ENCODE data around the gene OR2F2. TPM values are rescaled to one million over a fixed set of nuclear protein-coding genes. Genes with fewer than 3 reads are reported as not detected.

The OR2F2 gene
- polyA plus RNA-seq, 1 of the 3 experiments (the other 2 are of a cell fraction): 0.07 TPM

GRCh38 chr7:143890558-143890957 is 44.5 kb upstream of the OR2F2 start:
- DNase-seq: no peak
- Histone ChIP-seq H3K27me3 (ENCODE audit: insufficient read depth) (no peaks in the 10 kb centered on the region), H3K9ac (no peak overlapping the region), H3K27ac (ENCODE audit: low read depth in 2 of 2, low read length in 1 of 2) (no peak overlapping the region), H3F3A (replicated peaks; ENCODE audit: insufficient read depth) (peaks cover 22% of the 10 kb centered on the region), H4K20me1 (ENCODE audit: insufficient read depth) (peaks cover 4% of the 10 kb centered on the region; the same call in 1 of the 2 replicates), H3K36me3 (replicated peaks in 1 of 2; ENCODE audit: control insufficient read depth in 1 of 2, insufficient read depth in 2 of 2, low read length in 1 of 2) (peaks cover 61 to 67% of the 10 kb centered on the region in 2 experiments), H3K4me1 (ENCODE audit: control insufficient read depth in 1 of 2, insufficient read depth in 2 of 2, low read depth in 1 of 2, low read length in 1 of 2) (peaks cover 0 to 5% of the 10 kb centered on the region in 2 experiments; a peak in 2 of 4 replicates), H3K9me3 (peaks cover 37% of the 10 kb centered on the region; the same call in 1 of the 2 replicates), H3K9me2 (peaks cover 4% of the 10 kb centered on the region; the same call in 1 of the 2 replicates), H3K79me2 (ENCODE audit: insufficient read depth) (peaks cover 87% of the 10 kb centered on the region), H2AFZ (ENCODE audit: low read depth) (no peak overlapping the region), H3K4me2 (no peak overlapping the region), H3K4me3 (ENCODE audit: low read depth in 2 of 2, low read length in 1 of 2) (no peak overlapping the region)
- CTCF ChIA-PET: interaction anchor here (0.8 kb wide), 1 partner anchor 11 kb away, joined by 4 read pairs; the partner anchor contains the start of gene TCAF1
- WGBS (ENCODE audit: low lambda C conversion rate): 96% methylated on average over 2 of the region's 2 CpGs
- POLR2A ChIA-PET: no interaction called here
- TF ChIP-seq MEF2A (IDR thresholded peaks at IDR 0.05; ENCODE audit: borderline replicate concordance, low read depth) (no peak), CHD2 (IDR thresholded peaks at IDR 0.05; ENCODE audit: low read length, partially characterized antibody) (no peak), MXI1 (IDR thresholded peaks at IDR 0.05; ENCODE audit: low read depth, low read length) (no peak), EP300 (IDR thresholded peaks at IDR 0.05; ENCODE audit: borderline replicate concordance in 1 of 2, low read depth in 1 of 2, low read length in 1 of 2) (no peak), TAF1 (IDR thresholded peaks at IDR 0.05; ENCODE audit: borderline replicate concordance, low read depth, low read length) (no peak), NFIC (IDR thresholded peaks at IDR 0.05; ENCODE audit: borderline replicate concordance) (no peak), NRF1 (IDR thresholded peaks at IDR 0.05; ENCODE audit: low read depth, low read length) (no peak), TCF12 (IDR thresholded peaks at IDR 0.05) (no peak), EZH2phosphoT487 (IDR thresholded peaks at IDR 0.05; ENCODE audit: borderline replicate concordance, low read depth) (no peak), FOSL2 (IDR thresholded peaks at IDR 0.05; ENCODE audit: borderline replicate concordance, low read depth) (no peak), POLR2AphosphoS5 (IDR thresholded peaks at IDR 0.05; ENCODE audit: low read depth, low read length) (no peak)

- ChIA-PET CTCF (interaction anchor here (1.9 kb wide), 1 partner anchor 10 kb away, joined by 9 read pairs; no protein-coding TSS in a partner anchor), POLR2A (interaction anchor here (1.3 kb wide), 1 partner anchor 10 kb away, joined by 5 read pairs; the partner anchor contains the start of gene TCAF1)
- H3K9me3 ChIP-seq: peaks cover 37% of the 10 kb centered on the region; the same call in 1 of the 2 replicates
- no peak overlapping the region for H3K27ac ChIP-seq (ENCODE audit: low read depth in 2 of 2, low read length in 1 of 2)
- H3K4me3 ChIP-seq (ENCODE audit: low read depth in 2 of 2, low read length in 1 of 2): no peak overlapping the region
- H3K36me3 ChIP-seq (replicated peaks in 1 of 2; ENCODE audit: control insufficient read depth in 1 of 2, insufficient read depth in 2 of 2, low read length in 1 of 2): peaks cover 66 to 68% of the 10 kb centered on the region in 2 experiments
- H3K79me2 ChIP-seq (ENCODE audit: insufficient read depth): peaks cover 91% of the 10 kb centered on the region
- no peak for DNase-seq
- H3K9ac ChIP-seq: no peak overlapping the region
- H3K4me2 ChIP-seq: no peak overlapping the region
- no peaks in the 10 kb centered on the region; a peak in 1 of 4 replicates for H3K4me1 ChIP-seq (ENCODE audit: control insufficient read depth in 1 of 2, insufficient read depth in 2 of 2, low read depth in 1 of 2, low read length in 1 of 2)
- peaks cover 22% of the 10 kb centered on the region for H3F3A ChIP-seq (replicated peaks; ENCODE audit: insufficient read depth)
- H3K9me2 ChIP-seq: peaks cover 4% of the 10 kb centered on the region; the same call in 1 of the 2 replicates
- TF ChIP-seq FOXJ3 (CRISPR knock-in tag; IDR thresholded peaks at IDR 0.05) (no peak), YY1 (IDR thresholded peaks at IDR 0.05; ENCODE audit: low read depth) (no peak), RCOR1 (IDR thresholded peaks at IDR 0.05; ENCODE audit: low read length) (no peak), GABPA (IDR thresholded peaks at IDR 0.05; ENCODE audit: low read depth) (no peak), CHD2 (IDR thresholded peaks at IDR 0.05; ENCODE audit: low read length, partially characterized antibody) (no peak), TCF12 (IDR thresholded peaks at IDR 0.05) (no peak), POLR2AphosphoS5 (IDR thresholded peaks at IDR 0.05; ENCODE audit: low read depth, low read length) (no peak), RFX5 (IDR thresholded peaks at IDR 0.05; ENCODE audit: low read length) (no peak), NFIC (IDR thresholded peaks at IDR 0.05; ENCODE audit: borderline replicate concordance) (no peak), JUND (IDR thresholded peaks at IDR 0.05) (no peak), IRF3 (IDR thresholded peaks at IDR 0.05; ENCODE audit: low read depth, low read length) (no peak), PBX3 (IDR thresholded peaks at IDR 0.05) (no peak)
- H2AFZ ChIP-seq (ENCODE audit: low read depth): no peak overlapping the region
- WGBS (ENCODE audit: low lambda C conversion rate): 92% methylated on average over 2 of the region's 2 CpGs
- H4K20me1 ChIP-seq (ENCODE audit: insufficient read depth): peaks cover 8% of the 10 kb centered on the region; the same call in 1 of the 2 replicates
- H3K27me3 ChIP-seq (ENCODE audit: insufficient read depth): no peaks in the 10 kb centered on the region
Measured at GRCh38 chr7:143891457-143891856, 43.6 kb upstream of the OR2F2 start.
